NCI-H524 treated with DMSO at 0.1 percent for 48 hours (cell line): ENCODE results near the gene GALR1.
"Not testable (repeated sequence)": the region's sequence is repeated elsewhere in the genome, so short reads cannot be mapped to it uniquely, and the experiment has no call there.

Source experiments
- DNase-seq: peaks from one replicate; lab custom pipeline; 2025; lab: John Stamatoyannopoulos, UW

Gene GALR1, protein sequence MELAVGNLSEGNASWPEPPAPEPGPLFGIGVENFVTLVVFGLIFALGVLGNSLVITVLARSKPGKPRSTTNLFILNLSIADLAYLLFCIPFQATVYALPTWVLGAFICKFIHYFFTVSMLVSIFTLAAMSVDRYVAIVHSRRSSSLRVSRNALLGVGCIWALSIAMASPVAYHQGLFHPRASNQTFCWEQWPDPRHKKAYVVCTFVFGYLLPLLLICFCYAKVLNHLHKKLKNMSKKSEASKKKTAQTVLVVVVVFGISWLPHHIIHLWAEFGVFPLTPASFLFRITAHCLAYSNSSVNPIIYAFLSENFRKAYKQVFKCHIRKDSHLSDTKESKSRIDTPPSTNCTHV

DNA sequence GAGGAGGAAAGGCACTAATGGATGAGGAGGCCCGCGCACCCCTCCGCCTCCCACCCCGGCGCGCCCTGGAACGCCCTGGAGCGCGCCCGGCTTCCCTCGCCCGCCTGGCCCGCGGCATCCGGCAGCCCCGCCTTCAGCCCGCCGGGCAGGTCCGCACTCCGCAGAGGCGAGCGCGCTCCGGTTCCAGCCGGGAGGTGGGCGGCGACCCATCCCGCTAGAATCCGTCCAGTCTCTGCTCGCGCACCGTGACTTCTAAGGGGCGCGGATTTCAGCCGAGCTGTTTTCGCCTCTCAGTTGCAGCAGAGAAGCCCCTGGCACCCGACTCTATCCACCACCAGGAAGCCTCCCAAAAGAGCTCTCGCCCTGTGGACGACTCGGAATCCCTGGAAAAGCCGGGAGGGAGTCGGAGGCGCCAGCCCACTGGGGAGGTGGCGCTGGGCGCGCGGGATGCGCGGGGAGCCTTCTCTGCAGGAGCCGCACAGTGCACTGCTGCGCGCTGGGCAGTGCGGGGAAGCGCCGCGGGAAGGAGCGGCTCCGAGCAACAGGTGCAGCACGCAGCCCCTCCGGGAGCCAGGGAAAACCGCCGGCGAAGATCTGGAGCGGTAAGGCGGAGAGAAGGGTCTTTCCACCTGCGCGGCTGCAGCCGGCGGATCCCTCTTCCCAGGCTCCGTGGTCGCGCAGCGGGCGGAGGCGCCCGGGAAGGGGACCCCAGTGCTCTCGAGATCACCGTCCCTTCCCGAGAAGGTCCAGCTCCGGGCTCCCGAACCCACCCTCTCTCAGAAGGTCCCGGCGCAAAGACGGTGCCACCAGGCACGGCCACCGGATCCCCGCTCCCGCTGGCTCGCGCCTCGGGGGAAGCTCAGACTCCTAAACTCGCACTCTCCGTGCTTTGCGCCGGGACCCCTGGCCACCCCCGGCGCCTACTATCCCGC lies at the start of gene GALR1:
Gene GALR1, plus strand, starts transcription at position 280 of the 932 bp plus-strand sequence. CDS start 701 bp downstream, outside the sequence.
- DNase-seq: no peak

DNA sequence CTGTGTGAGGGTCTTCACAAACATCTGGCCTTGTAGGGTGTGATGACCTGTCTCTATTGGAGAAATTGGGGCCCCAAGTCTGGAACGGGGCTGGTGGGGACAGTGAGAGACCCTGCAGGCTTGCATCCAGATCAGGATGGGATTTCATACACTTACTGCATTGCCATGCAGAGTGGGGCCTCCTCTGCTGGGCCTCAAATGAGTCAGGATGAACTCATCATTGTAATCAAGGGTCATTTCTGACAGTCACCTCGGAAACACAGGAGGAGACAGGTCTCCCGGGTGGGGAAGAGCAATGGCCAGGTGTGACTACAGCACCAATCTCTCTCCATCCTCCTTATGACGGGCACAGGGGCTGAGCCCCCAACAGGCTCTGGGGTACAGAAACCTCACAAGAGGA lies 48.1 kb upstream of the GALR1 start:
- no peak for DNase-seq

DNA sequence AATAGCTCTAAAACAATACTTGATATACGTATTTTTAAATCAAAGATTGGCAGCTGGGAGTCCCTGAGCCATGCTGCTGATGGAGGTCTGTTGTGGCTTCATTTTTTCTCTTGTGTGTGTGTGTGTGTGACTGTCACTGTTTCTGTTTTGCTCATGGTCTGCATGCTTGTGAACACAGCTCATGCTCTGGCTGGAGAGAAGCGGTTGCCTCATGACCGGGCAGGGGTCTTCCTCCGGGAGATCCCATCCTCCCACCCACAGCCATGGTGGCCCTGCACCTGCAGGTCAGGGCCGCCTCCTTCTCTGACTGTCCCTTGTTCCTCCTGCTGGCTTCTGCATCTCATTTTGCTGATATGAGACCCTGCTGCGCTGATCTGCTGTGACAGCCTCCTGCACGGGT lies 47.3 kb upstream of the GALR1 start:
- no peak for DNase-seq

DNA sequence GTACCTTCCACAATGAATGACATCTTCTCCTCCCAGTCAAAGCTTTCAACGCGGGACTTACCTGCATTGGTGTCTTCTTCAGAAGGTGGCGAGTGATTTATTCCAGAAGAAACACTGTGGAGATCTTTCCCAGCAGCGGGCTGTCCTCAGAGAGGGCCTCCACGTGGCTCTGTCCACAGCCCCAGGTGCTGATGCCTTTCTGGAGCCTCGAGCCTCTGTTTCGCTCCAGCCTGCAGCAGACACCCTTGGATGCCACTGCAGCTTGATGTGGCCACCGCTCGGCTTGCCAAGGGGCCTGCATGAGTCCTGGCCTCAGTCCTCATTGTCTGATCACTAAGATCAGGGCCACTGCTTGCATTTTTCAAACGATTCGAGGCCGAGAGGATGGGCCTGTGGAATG lies 46.6 kb upstream of the GALR1 start:
- DNase-seq: no peak

DNA sequence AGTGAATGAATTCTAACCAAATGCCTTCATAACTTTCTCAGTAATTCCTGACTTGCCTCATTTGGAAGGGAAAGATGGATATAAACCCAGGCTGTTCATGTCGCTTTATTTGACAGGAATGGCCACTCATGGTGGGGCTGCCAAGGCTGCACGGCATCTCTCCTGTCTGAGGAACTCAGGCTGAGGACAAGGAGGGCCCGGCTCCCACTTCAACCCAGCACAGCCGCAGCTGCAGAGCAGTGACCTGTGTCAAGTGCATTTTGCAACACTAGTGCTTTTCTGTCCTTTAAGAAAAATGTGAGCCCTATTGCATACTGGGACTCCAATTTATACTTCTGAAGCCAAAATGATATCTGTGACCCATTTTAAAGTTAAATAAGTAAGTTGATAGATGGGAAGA lies 45.8 kb upstream of the GALR1 start:
- DNase-seq: no peak

DNA sequence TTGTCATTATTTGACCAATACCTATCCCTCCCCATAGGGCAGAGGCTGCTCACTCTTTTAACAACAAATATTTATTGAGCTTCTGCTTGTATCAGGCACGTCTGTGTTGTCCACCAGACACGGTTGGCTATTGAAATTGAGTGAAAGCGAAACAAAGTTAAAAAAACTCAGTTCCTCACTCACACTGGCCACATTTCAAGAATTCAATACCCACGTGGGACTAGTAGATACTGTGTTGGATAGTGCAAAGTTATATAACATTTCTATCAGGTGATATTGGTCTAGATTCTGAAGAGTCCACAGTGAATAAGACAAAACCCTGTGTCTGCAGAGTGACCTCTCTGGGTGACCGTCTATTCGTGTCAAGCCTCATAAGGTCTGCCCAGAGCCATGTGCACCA lies 43.9 kb upstream of the GALR1 start:
- DNase-seq: no peak

DNA sequence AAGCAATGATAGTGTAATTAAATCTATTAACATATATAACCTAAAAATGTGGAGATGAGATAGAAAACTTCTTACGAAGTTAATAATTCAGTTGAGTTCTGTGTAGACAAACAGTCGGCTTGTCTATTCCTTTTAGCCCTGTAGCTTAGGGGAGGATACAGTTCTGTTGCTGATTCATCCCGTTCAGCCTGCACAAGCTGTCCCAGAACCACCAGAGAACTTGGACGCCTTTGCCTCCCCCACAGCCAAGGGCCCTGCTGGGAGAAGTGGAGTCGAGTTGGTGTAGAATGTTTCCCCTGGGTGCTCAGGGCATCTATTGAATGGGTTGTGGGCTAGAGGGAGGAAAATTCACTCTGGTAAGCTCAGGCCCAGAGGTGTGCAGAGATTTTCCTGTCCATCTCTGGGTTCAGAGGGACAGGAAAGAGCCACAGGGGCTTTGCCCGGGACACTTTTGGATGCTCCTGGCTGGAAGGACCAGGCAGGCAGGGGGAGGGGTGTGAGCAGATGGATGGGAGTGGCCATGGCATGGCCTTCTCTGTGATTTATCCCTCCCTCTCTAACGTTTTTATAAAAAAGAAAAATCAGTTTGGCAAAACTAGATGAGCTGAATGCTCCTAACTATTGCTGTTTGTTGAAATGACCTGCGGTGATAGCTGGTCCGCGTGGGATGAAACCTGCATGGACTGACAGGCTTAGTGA lies 42.8 kb upstream of the GALR1 start:
- no peak for DNase-seq

DNA sequence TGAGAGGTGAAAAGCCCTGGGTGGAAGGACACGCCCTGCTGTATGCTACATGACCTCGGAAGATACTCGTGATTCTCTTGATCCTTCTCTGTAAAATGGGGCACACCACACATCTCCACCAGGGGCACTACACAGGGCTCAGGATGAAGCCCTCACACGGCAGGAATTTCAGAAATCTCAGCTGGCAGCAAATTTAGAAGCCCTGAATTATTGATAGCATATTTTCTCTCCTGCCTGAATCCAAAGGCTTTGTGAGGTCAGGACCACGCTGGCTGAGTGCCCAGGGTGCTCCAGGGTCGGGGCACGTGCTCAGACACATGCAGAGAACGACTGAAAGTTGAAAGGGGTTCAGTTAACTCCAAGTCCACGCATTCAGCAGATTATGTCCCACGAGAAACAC lies 42.1 kb upstream of the GALR1 start:
- DNase-seq: peak; percentile 31

DNA sequence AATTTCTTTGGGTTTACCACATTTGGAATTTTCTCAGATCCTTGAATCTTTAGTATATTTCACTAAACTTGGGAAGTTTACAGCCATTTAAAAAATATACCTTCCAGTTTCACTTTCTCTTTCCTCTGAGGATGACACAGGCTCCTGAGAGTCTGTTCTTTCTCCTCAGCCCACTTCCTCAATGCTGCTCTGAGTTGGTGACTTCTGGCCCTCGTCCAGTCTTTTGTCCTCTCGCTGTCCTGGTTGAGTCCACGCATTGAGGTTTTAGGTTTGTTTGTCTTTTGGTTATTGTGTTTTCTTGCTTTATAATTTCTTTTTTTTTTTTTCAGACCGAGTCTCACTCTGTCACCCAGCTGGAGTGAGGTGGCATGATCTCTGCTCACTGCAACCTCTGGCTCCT lies 40.7 kb upstream of the GALR1 start:
- DNase-seq: no peak

DNA sequence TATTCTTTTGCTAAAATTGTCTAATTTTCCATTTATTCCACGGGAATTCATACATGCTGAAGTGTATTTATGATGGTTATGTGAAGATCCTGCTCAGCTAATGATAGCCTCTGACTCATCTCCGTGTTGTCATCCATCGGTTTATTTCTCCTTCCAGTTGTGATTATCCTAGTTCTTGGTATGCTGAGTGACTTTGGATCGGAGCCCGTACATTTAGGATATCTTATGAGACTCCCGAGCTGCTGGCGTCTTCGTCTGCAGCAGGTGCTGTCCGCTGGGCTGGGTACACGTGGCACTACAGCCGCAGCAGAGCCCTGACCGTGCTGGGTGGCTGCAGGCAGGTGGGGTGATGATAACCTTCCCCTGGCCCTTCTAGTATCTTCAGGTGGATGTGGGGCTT lies 40.1 kb upstream of the GALR1 start:
- DNase-seq: no peak

DNA sequence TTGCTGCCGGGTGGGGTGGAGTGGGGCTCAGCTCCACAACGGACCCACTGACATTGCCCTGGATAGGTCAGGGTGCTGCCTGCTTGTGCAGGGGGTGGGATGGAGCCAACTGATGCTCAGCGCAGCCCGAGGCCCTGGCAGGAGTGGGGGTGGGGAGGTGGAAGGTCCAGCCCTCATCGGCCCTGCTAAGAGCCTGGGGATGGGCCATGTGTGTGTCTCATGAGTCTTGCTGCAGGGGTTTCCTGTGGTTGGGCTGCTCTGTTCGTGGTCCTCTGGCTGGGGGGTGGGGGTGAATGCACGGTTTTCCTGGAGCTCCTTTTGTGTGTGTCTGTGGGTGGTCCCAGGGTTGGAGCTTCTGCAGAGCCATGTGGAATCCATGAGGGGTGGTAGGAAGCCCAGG lies 39.4 kb upstream of the GALR1 start:
- no peak for DNase-seq

DNA sequence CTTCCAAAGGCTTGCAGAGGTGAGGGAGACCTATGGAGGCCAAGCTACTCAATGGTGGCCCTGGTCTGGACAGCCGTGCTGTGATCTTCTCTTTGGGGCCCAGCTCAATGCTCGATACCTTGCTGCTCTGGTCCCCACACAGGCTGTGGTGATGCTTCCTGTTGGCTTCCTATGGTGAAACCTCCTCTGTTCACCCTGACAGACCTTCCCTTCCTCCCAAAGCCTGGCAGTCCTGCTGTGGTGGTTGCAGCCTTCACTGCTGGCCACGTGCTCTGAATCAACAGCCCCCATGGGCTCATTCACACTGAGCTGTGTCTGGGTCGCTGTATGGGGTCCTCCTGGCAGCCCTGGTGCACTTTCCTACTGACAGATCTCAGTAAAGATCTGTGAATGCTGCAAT lies 31.0 kb upstream of the GALR1 start:
- DNase-seq: no peak

DNA sequence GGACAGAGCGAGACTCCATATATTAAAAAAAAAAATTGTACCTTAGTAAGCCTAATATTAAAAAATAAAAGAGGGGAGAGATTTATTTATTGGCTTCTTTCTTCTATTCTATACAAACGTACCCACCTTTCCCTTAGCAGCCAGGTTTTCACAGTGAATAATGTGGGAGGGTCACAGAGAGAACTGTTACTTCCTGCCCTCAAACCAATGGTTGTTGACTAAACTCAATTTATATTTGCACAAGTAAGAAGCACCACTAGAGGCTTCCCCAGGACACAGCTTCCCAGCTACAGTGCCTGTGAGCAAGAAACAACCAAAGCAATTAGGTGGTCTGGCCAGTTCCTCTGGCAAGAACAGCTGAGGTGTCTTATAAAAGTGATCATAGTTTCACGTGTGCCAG lies 28.9 kb upstream of the GALR1 start:
- no peak for DNase-seq

DNA sequence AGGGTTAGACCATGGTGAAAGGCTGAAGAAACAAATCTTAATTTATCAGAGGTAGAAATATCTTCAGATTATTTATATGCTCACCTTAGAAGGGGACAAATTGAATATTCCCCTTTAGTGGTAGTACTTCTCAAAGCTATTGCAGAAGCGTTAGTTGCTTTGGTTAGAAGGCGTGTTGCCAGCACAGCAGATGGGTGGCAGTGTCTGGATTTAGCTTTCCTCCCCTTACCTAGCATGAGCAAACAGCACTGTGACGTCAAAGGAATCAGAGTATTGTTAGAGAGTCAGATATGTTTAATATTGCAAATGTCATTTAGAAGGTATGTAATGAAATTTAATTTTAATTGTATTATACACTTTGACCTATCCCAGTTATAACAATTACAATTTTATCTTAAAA lies 27.2 kb upstream of the GALR1 start:
- DNase-seq: no peak

DNA sequence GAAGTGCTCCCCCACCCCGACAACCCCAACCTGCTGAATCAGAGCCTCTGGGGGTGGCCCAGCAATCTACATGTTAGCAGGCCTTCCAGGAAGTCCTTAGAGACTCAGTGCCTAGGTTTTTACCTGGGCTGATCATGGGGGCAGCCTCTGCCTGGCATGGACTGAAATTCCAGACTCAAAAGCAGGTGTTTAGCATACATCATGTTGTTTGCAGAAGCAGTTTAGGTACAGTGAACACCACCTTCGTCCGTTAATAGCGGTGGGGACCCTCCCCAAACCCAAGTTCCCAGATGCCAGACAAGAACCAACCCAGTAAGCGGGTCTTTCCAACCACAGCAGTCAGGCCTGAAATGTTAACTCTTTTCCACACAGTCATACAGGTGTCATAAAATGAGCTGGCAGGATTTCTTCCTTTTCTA lies 26.4 kb upstream of the GALR1 start:
- DNase-seq: no peak

DNA sequence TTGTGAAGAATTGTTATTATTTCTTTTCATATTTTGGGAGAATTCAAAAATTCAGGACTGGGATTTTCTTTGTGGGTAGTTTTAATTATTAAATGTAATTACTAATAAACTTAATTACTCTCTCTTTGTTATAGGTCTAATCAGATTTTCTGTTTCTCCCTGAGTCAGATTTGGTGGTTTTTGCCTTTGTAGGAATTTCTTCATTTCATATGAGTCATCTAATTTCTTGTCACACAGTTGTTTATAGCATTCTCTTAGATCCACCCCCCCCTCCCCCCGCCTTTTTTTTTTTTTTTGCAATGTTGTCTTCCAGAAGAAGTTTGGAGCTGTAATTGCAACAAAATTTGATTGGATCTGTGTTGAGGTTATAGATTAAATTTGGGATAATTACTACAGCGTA lies 26.0 kb upstream of the GALR1 start:
- no peak for DNase-seq

DNA sequence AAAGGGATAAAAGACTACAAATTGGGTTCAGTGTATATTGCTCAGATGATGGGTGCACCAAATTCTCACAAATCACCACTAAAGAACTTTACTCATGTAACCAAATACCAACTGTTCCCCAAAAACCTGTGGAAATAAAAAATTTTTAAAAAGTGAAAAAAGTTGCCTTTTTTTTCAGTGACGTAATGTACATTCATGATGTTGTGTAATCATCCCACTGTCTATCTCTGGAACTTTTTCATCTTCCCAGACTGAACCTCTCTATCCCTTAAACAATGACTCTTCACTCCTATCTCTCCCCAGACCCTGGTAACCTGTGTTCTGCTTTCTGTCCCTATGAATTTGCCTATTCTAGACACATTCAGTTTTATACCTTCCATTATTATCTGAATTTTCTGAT lies 19.0 kb upstream of the GALR1 start:
- DNase-seq: no peak

DNA sequence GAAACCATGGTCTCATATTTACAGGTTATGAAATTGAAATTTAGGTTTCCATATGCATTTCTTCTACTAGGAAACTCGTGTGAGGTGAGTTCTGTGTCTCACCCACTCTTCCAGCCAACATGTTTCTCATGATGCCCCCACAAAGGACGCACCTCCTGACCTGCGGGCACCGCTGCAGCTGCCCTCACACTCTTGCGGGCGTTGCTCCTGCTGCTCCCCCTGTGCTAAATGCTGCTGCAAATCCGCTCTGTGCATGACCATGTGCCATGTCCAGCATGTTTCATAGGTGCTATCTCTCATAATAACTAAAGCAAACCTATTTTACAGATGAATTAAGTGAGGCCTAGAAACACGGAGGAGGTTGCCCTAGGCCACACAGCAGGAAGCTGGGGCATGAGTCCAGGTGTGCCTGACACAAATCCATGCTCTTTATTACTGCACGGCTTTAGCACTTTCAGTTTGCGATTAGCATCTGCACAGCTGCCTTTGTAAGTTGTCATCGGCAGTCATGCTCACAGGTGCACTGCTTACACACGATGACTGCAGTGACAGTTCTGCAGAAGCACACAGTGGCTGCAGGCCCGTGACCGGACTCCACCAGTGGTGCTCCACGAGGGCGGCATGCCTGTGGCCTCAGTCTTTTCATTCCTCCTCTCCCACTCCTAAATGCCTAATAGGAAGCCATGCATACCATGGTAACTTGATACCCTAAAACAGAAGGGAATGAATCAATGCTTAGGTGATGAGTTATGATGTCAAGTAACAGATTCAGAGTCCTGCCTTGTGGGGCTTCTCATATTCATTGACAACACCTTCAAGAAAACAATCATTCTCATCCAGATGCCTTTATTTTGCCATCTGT lies 14.9 kb upstream of the GALR1 start:
- no peak for DNase-seq

DNA sequence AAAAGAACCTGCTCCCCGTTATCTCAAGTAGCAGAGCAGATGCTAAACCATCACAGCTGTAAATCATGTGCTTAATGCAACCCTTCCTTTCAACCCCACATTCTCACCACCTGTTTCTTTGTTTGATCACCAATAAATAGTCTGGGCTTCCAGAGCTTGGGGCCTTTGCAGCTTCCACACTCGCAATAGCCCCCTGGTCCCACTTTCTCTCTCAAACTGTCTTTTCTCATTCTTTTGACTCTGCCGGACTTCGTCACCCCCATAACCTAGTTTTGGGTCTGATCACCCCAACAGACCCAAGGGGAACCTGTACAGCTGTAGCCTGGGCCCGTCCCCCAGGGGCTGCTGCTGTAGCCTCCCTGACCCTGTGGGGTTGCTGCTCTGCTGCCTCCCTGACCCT lies 10.4 kb upstream of the GALR1 start:
- not testable (repeated sequence) for DNase-seq

DNA sequence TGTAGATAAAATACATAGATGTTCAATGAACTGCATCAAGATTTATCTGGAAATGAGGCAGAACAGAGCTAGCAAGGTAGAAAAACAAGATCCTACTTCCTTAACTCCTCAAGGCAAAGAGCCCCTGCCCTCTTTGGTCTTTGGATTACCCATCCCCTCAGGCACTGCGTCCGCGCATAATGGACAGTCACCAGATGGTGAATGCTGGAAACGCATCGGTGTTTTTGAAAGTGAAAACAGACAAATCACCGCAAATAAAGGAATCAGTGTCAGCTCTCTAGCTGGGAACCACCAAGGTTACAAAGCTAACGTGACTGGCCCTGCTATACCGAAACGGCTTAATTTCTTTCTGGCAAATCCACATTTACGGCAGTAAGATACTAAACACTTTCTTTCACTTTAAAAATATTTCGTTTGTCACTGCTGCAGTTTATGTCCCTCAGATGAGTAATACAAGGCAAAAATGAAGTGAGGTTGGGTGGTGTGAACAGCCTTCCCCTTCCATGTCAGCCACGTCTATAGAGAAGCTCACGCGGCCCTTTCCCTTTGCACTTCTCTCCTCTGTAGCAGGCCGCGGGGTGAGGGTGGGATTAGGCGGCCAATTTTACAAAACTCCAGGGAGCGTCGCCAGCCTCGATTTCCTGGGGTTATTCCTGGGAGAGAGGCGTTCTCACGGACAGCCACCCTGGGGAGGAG lies 627 bp upstream of the GALR1 start:
- DNase-seq: no peak

DNA sequence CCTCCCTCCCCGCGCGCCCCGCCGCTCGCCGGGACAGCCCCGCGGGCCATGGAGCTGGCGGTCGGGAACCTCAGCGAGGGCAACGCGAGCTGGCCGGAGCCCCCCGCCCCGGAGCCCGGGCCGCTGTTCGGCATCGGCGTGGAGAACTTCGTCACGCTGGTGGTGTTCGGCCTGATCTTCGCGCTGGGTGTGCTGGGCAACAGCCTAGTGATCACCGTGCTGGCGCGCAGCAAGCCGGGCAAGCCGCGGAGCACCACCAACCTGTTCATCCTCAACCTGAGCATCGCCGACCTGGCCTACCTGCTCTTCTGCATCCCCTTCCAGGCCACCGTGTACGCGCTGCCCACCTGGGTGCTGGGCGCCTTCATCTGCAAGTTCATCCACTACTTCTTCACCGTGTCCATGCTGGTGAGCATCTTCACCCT lies 865 bp downstream of the GALR1 start:
- DNase-seq: no peak
